NB4 (cell line): Measurements from ENCODE around the gene SPACA5.
"Not testable (repeated sequence)": the region's sequence is repeated elsewhere in the genome, so short reads cannot be mapped to it uniquely, and the experiment has no call there.

Experiments
- MYC ChIP-seq: IDR thresholded peaks from 2 replicates; pipeline ENCODE4 v1.6.1; 2011; ENCODE audit warnings: low read depth, low read length
- POLR2A ChIP-seq: IDR thresholded peaks from 2 replicates; pipeline ENCODE4 v1.6.1; 2011; ENCODE audit warnings: mild to moderate bottlenecking; ENCODE audit not compliant: insufficient read length; ENCODE audit errors: extremely low read depth
- TF ChIP-seq, protein P1 (sequence below): IDR thresholded peaks from one replicate; pipeline ENCODE4 v1.5.1; 2012; ENCODE audit warnings: low read depth, low read length
- TF ChIP-seq, protein P2 (sequence below): IDR thresholded peaks from 2 replicates; pipeline ENCODE4 v1.6.1; 2011; ENCODE audit warnings: low read depth, low read length

DNA sequence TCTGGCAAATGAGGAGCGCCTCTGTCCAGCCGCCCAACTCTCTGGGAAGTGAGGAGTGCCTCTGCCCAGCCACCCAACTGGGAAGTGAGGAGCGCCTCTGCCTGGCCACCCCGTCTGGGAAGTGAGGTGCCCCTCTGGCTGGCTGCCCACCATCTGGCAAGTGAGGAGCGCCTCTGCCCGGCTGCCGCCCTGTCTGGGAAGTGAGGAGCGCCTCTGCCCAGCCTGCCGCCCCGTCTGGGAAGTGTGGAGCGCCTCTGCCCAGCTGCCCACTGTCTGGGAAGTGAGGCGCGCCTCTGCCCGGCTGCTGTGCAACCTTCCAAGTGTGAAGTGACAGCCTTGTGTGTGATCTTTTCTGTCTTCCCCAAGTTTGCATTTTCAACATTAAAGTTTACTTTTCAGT lies 41.3 kb upstream of the SPACA5 start:
- TF ChIP-seq, protein P1, sequence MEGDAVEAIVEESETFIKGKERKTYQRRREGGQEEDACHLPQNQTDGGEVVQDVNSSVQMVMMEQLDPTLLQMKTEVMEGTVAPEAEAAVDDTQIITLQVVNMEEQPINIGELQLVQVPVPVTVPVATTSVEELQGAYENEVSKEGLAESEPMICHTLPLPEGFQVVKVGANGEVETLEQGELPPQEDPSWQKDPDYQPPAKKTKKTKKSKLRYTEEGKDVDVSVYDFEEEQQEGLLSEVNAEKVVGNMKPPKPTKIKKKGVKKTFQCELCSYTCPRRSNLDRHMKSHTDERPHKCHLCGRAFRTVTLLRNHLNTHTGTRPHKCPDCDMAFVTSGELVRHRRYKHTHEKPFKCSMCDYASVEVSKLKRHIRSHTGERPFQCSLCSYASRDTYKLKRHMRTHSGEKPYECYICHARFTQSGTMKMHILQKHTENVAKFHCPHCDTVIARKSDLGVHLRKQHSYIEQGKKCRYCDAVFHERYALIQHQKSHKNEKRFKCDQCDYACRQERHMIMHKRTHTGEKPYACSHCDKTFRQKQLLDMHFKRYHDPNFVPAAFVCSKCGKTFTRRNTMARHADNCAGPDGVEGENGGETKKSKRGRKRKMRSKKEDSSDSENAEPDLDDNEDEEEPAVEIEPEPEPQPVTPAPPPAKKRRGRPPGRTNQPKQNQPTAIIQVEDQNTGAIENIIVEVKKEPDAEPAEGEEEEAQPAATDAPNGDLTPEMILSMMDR: not testable (repeated sequence)
- TF ChIP-seq, protein P2, sequence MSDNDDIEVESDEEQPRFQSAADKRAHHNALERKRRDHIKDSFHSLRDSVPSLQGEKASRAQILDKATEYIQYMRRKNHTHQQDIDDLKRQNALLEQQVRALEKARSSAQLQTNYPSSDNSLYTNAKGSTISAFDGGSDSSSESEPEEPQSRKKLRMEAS: not testable (repeated sequence)
- not testable (repeated sequence) for TF ChIP-seq POLR2A, MYC
